Activated CD4-positive, alpha-beta T cell treated with anti-CD3 and anti-CD28 coated beads, Interleukin-2, amount 50 U/mL, for 48 hours (primary cell): Measurements from ENCODE around the gene GRAMD1A.
"Not testable (repeated sequence)": the region's sequence is repeated elsewhere in the genome, so short reads cannot be mapped to it uniquely, and the experiment has no call there.

Experiments used
- DNase-seq, 2 experiments: peaks; one replicate each; pipeline ENCODE4 v3.0.0-alpha.2; 2020

The GRAMD1A gene

GRCh38 chr19:34999498-35000337 is at the start of gene GRAMD1A:
GRAMD1A (plus strand) TSS chr19:35000323; CDS start chr19:35000479, 156 bp downstream.
- peak; percentile 81 to 84 for DNase-seq

DNA sequence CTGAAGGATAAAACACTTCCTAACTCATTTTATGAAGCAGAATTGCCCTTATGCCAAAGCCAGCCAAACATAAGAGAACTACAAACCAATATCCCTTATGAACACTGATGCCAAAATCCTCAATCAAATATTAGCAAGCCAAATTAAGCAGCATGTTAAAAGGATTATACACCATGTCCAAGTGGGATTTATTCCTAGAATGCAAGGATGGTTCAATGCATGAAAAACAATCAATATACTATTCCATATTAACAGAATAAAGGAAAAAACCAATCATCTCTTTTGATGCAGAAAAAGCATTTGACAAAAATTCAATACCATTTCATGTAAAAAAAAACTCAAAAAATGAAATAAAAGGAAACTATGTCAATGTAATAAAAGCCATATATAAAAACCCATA is 47.0 kb upstream of the GRAMD1A start:
- no peak for DNase-seq

DNA sequence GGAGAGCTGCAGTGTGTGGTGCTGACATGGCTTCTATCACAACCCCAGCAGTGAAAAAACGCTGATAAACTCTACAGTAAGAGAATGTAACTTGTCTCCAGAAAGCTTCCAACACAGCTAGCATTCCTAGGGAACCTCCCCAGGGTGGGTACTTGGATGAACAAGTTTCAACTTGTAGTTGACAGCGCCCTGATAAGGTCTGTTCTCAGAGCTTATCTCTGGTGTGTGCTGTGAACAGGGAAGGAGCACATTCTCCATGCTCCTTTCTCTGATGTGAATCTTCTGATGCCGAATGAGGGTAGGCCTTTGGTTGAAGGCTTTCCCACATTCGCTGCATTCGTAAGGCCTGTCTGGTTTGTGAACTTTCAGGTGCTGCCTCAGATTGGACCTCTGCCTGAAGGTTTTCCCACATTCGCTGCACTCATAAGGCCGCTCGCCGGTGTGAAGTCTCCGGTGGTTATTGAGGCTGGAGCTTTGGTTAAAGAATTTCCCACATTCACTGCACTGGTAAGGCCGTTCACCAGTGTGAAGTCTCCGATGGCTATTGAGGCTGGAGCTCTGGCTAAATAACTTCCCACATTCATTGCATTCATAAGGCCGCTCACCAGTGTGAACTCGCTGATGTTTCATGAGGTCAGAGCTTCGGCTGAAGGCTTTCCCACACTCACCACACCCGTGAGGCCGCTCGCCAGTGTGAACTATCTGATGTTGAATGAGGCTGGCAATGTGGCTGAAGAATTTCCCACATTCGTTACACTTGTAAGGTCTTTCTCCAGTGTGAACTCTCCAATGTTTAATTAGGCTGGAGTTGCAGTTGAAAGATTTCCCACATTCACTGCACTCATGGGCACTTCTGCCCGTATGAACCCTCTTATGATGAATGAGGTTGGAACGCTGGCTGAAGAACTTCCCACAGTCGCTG is 42.0 kb upstream of the GRAMD1A start:
- no peak for DNase-seq

DNA sequence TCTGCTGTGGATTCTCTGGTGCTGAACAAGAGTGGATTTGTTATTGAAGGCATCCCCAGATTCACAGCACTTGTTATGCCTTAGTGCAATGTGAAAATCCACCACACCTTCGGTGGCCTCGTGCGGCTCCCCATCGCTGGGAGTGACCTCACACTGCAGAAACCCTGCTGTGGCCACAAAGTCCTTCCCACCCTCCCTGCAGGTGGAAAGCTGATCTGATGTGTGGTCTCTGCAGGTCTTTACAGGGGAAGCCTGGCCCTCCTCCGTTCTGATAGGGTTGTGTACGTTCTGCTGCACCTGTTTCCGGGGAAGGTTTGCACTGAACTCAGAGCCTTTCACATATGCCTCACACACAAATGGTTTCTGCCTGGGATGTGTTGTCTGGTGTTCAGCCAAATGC is 41.1 kb upstream of the GRAMD1A start:
- DNase-seq: no peak

DNA sequence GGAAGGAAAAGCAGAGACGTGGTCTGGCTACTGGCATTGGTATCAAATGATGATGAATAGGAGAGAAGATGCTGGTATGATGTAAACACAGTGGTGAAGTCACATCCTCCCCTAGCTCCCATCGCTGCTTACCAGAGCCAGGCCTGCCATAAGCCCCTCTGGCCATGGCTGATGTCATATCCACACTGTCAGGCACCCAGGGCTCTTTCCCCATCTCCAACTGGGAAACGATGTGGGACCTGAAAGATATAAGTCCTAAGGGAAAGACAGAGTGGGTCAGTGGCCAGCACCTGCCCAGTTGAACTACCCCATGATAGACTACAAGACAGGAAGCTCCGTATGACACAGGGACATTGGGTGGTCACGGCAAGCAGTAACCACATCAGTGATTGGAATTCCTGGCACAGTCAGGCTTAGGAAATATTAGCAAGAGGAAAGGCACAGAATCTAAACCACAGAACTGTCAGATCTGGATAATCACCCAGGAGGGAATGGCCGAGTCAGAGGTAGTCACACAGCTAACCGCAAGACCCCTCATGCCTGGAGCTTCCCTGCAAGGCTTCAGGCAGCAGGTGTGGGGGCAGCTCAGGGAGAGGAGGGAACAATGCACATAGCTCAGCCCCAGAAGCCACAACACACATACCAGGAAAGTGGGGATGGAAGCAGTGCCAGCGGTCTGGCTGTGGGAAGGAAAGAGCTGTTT is 39.9 kb upstream of the GRAMD1A start:
- no peak for DNase-seq

DNA sequence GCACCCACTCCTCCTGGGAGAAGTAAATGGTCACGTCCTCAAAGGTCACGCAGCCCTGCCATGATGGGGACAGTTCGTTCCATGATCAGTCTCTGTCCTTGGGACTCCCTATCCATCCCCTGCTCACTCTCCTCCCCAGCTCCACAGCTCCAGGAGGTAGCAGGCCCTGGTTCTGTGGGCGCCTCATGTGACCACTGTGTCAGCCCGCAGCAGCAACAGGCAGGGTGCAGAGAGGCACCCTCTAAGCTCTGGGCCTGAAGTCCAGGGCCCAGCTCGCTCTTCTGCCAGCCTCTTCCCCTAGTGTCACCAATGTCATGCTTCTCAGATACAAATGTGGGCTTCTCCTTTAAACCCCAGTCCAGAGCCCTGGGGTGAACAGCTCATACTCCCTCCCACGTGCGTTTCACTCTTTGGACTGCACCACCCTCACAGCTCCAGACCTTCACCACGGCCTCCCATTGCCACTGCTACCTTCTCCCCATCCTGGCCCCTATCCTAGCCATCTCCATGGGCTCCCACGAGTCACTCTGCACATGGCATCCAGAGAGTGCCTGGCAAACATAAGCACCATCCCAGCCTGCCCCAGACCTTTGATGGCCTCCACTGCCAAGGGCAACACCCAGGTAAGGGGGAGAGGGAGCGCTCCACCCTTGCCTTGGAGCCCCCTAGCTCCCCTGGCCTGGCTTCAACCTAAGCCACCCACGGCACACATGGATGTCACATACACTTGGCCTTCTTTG is 39.0 kb upstream of the GRAMD1A start:
- no peak for DNase-seq

DNA sequence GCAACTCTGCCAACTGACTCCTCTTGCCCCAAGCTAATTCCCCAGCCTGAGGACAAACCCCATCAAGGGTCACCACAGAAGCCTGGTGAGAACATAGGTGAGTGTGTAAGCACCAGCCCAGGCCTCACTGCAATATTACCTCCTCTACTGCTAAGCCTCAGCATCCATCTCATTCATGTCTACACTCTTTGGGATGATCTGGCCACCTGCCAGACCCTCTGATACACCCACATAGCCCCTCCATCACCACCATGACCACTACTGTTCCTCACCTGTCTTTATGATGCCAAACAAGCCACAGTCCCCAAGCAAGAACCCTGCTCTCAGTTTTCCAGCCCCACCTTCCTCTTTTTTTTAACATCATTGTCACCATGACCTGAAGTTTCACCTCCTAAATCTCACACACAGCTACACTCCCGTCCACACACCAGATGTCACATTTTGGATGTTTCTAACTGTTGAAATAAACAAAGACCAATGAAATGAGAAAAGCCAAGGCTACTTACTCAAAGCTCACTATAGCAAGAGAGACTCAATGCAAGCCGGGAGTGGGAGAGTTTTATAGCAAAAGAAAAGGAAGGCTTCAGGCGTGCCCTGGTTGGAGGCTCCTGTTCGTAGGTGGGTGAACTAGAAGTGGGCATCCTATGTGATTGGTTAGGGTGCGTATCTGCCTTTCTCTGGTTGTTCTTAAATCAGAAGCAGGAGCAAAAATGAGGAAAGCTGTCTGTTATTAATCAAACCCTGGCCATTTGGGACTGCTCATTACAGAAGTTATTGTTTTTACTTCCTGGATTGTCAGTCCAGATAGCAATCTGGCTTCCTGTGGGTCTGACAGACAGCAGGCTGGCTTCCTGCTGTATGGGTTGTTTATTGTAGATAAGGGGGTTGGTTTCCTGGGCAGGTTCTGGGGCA is 38.1 kb upstream of the GRAMD1A start:
- no peak for DNase-seq

DNA sequence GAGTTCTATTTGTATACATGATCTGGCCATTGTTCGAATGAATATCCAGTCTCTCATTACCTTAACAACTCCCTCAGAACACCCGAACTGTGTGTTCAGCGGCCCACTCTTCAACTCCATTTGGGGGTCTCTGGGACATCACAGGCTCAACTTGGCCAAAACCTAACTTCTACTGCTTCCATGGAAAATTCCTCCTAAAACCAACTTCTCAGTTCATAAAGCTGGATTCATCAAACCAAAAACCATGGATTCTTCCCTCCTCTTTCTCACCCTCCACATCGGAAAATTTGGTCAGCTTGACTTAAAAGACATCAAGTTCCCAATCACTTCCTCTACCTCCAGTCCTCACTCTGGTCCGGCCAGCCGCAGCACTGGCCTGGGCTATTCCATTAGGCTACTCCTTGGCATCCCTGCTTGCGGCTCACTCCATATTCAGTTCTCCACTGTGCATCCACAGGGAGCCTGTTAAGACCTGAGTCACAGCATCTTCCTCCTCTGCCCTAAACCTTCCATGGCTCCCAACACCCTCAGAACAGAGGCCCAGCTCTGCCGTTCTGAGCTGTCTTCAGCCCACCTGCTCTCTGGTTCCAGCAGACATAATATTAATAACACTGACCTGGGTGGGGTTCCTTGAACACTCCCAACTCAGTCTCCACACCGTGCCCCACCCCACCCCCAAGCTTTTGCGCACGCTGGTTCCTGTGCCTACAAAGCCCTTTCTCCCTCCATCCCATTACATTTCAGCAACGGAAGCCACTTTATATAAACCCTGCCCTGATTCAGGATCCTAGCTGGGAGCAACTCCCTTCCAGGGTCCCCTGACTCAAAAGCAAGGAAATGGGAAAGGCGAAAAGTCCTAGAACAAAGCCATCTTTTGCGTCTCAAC is 37.2 kb upstream of the GRAMD1A start:
- no peak for DNase-seq

- DNase-seq: peak; percentile 66 to 74
Measured at GRCh38 chr19:34963573-34964406, 36.3 kb upstream of the GRAMD1A start, which contains the start of gene ZNF792. ZNF792 (minus strand) TSS chr19:34964229; CDS start chr19:34963662, 567 bp downstream.

DNA sequence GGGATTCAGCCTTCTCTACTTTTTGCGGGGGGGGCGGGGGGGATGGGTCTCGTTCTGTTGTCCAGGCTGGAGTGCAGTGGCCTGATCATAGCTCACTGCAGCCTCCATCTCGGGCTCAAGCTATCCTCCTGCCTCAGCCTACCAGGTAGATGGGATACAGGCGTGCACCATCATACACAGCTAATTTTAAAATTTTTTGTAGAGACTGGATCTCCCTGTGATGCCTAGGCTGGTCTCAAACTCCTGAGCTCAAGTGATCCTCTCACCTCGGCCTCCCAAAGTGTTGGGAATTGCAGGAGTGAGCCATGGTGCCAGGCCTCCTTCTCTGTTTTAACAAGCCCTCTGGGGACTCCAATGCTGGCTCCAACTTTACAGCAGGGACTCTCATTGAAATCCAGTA is 35.5 kb upstream of the GRAMD1A start:
- no peak for DNase-seq

DNA sequence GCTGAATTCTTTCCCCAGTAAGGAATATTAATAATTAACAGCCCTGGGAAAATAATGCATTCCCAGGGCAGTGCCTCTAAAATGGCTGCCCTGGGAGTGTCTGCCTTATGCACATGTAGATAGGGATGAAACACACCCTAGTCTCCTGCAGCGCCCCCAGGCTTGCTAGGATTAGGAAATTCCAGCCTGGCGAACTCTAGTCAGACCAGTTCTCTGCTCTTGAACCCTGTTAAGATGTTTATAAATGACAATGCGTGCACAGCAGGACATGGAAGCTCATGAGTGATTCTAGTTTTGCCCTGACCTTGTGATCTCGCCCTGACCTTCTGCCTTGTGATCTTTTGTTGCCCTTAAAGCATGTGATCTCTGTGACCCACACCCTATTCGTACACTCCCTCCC is 34.6 kb upstream of the GRAMD1A start:
- not testable (repeated sequence) for DNase-seq

DNA sequence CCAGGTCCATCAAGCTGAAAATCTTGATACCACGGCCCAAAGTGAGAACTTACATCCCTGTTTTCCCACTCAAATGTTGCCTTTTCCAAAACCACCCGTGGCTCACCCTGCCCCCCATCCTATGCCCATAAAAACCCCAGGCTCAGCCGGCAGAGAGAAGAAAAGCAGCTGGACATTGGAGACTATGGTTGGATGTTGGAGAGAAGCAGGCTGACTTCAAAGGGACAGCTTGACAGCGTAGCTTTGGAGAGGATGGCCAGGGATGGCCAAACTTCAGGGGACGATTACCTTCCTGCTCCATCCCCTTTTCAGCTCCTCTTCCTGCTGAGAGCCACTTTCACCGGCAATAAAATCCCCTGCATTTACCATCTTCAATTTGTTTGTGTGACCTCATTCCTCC is 32.6 kb upstream of the GRAMD1A start:
- DNase-seq: no peak

DNA sequence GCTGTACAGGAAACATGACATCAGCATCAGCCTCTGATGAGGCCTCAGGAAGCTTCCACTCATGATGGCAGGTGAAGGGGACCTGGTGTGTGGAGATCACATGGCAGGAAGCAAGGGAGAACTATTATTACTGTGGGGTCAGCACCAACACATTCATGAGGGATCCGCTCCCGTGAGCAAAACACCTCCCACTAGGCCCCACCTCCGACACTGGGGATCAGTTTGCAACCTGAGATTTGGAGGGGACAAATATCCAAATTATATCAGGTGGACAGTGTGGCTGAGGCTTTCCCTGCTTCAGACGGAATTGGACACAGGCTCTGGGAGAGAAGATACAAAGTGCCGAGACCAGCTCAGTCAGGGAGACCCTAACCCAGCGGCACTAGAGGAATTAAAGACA is 30.4 kb upstream of the GRAMD1A start:
- no peak for DNase-seq

GRCh38 chr19:34970185-34970780 is 29.8 kb upstream of the GRAMD1A start:
- not testable (repeated sequence) for DNase-seq

GRCh38 chr19:34972163-34972705 is 27.9 kb upstream of the GRAMD1A start:
- peak in 1 of 2 experiments; percentile 1 for DNase-seq

GRCh38 chr19:34974646-34975045 is 25.5 kb upstream of the GRAMD1A start:
- DNase-seq: no peak

- no peak for DNase-seq
Measured at GRCh38 chr19:34975056-34975455, 25.1 kb upstream of the GRAMD1A start.

GRCh38 chr19:34976611-34977010 is 23.5 kb upstream of the GRAMD1A start:
- no peak for DNase-seq
